Glutamatergic neuron (in vitro differentiated cells): Measurements from ENCODE around the gene MAGEA1. TPM values are rescaled to one million over a fixed set of nuclear protein-coding genes. Genes with fewer than 3 reads are reported as not detected.
"Not testable (repeated sequence)": the region's sequence is repeated elsewhere in the genome, so short reads cannot be mapped to it uniquely, and the experiment has no call there.

ENCODE experiments used
- DNase-seq: peaks from one replicate; pipeline ENCODE4 v3.0.0; 2022
- H3K27ac Mint-ChIP-seq: one replicate; pipeline ENCODE4 v1.8.0; 2020; ENCODE audit warnings: mild to moderate bottlenecking, mixed read lengths, inconsistent platforms; ENCODE audit not compliant: unreplicated experiment
- H3K27me3 Mint-ChIP-seq: one replicate; pipeline ENCODE4 v1.8.0; 2020; ENCODE audit warnings: mild to moderate bottlenecking, moderate library complexity, mixed read lengths, inconsistent platforms; ENCODE audit not compliant: unreplicated experiment
- H3K36me3 Mint-ChIP-seq: one replicate; pipeline ENCODE4 v1.8.0; 2020; ENCODE audit warnings: mild to moderate bottlenecking, mixed read lengths, inconsistent platforms; ENCODE audit not compliant: unreplicated experiment
- H3K4me1 Mint-ChIP-seq: one replicate; pipeline ENCODE4 v1.8.0; 2020; ENCODE audit warnings: mild to moderate bottlenecking, low read depth, mixed read lengths, inconsistent platforms; ENCODE audit not compliant: unreplicated experiment
- H3K4me3 Mint-ChIP-seq: one replicate; pipeline ENCODE4 v1.8.0; 2020; ENCODE audit warnings: mild to moderate bottlenecking, mixed read lengths, inconsistent platforms; ENCODE audit not compliant: unreplicated experiment
- H3K9me3 Mint-ChIP-seq: one replicate; pipeline ENCODE4 v1.8.0; 2020; ENCODE audit warnings: mild to moderate bottlenecking, moderate library complexity, mixed read lengths, inconsistent platforms; ENCODE audit not compliant: unreplicated experiment
- long read RNA-seq: library from polyadenylated mRNA; unstranded; transcript quantifications from one replicate; pipeline ENCODE4 v2.0.0, GENCODE V29; 2020; ENCODE audit not compliant: unreplicated experiment
- total RNA-seq: library from RNA; stranded (reverse); fragmentation: NEBNext Ultra II Directional; extraction: Animal tissue kit (Norgen Biotek cat#: 25700); gene quantifications from one replicate; pipeline ENCODE4 v1.2.1, GENCODE V29; 2021; ENCODE audit not compliant: unreplicated experiment
- TF ChIP-seq, protein P1 (sequence below): fragments of 200-600 bp; sonication (generic); IDR thresholded peaks from one replicate; pipeline ENCODE4 v1.5.0; 2021; ENCODE audit not compliant: partially characterized antibody, unreplicated experiment

The MAGEA1 gene, protein sequence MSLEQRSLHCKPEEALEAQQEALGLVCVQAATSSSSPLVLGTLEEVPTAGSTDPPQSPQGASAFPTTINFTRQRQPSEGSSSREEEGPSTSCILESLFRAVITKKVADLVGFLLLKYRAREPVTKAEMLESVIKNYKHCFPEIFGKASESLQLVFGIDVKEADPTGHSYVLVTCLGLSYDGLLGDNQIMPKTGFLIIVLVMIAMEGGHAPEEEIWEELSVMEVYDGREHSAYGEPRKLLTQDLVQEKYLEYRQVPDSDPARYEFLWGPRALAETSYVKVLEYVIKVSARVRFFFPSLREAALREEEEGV
- total RNA-seq = not detected
- long read RNA-seq = 0 reads

DNA sequence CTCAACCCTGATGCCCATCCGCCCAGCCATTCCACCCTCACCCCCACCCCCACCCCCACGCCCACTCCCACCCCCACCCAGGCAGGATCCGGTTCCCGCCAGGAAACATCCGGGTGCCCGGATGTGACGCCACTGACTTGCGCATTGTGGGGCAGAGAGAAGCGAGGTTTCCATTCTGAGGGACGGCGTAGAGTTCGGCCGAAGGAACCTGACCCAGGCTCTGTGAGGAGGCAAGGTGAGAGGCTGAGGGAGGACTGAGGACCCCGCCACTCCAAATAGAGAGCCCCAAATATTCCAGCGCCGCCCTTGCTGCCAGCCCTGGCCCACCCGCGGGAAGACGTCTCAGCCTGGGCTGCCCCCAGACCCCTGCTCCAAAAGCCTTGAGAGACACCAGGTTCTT lies at the start of gene MAGEA1:
Gene MAGEA1 (plus strand): TSS at position 154 of the 400 bp plus-strand sequence. CDS start 3,106 bp downstream, outside the sequence.
- no peak for DNase-seq
- Mint-ChIP-seq H3K27ac (no peak within 1 kb of the TSS), H3K9me3 (no peaks in the 10 kb centered on the region), H3K27me3 (no peaks in the 10 kb centered on the region), H3K36me3 (no peaks in the 10 kb centered on the region), H3K4me1 (no peaks in the 10 kb centered on the region), H3K4me3 (no peak within 1 kb of the TSS)
- TF ChIP-seq, protein P1, sequence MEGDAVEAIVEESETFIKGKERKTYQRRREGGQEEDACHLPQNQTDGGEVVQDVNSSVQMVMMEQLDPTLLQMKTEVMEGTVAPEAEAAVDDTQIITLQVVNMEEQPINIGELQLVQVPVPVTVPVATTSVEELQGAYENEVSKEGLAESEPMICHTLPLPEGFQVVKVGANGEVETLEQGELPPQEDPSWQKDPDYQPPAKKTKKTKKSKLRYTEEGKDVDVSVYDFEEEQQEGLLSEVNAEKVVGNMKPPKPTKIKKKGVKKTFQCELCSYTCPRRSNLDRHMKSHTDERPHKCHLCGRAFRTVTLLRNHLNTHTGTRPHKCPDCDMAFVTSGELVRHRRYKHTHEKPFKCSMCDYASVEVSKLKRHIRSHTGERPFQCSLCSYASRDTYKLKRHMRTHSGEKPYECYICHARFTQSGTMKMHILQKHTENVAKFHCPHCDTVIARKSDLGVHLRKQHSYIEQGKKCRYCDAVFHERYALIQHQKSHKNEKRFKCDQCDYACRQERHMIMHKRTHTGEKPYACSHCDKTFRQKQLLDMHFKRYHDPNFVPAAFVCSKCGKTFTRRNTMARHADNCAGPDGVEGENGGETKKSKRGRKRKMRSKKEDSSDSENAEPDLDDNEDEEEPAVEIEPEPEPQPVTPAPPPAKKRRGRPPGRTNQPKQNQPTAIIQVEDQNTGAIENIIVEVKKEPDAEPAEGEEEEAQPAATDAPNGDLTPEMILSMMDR = no peak

DNA sequence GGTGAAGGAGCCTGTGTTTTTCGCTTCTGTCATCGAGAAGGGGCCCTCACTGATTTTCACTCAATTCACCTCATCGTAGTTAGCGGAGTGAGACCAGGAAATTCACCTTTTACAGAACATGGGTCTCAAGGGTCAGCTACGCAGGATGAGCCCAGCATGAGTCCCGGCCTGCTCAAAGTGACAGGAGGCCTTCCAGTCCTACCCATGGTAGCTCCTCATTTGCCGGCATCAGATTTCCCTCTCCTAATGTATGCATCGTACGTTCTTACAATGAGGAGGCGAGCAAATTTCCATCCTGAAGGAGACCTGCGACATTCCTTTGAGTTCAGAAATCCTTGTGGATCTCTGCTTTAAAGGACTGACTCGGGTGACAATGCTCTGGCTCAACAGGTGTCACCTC lies 46.2 kb upstream of the MAGEA1 start:
- not testable (repeated sequence) for H3K4me3 Mint-ChIP-seq, H3K27ac Mint-ChIP-seq, H3K4me1 Mint-ChIP-seq, DNase-seq, H3K27me3 Mint-ChIP-seq, H3K36me3 Mint-ChIP-seq, H3K9me3 Mint-ChIP-seq

DNA sequence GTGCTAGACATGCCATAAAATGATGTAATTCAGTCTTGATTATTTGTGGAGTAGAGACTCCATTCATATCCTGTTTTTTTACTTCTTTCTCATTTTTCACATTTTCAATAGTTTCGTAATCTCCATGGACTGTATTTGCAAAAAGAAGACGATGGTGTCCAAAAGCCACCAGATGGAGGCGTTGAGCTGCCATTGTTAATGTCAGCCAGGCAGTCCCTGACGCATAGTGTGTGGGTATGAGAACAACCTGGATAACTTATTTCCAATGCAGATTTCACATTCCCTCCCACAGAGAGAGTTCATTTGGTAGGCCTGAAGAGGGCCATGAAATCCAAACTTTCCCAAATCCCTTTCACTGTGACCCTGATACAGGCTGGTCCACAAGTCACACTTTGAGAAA lies 40.0 kb upstream of the MAGEA1 start:
- H3K36me3 Mint-ChIP-seq, H3K9me3 Mint-ChIP-seq: not testable (repeated sequence)

DNA sequence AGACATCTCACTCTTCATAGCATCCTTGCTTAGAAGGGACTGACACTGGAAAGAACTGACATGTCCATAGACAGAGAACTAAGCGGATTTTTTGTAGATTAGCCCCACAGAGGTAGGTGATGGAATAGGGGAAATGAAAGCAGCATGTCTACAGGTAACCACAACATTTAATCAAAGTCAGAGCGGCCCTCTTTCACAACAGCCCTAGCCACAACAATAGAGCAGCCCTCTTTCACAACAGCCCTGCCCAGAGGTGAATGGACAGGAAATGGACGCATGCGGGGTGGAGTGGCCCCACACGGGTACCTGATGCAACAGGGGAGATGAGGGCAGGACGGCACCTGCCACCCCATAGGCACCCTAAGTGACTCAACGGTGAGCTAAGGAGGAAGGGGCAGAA lies 32.8 kb upstream of the MAGEA1 start:
- not testable (repeated sequence) for H3K9me3 Mint-ChIP-seq, H3K27ac Mint-ChIP-seq, H3K4me3 Mint-ChIP-seq, H3K36me3 Mint-ChIP-seq, H3K27me3 Mint-ChIP-seq, H3K4me1 Mint-ChIP-seq, DNase-seq

More for the DNA sequence above, 40.0 kb upstream of the MAGEA1 start:
- H3K27me3 Mint-ChIP-seq, DNase-seq, H3K4me3 Mint-ChIP-seq, H3K27ac Mint-ChIP-seq, H3K4me1 Mint-ChIP-seq: not testable (repeated sequence)

DNA sequence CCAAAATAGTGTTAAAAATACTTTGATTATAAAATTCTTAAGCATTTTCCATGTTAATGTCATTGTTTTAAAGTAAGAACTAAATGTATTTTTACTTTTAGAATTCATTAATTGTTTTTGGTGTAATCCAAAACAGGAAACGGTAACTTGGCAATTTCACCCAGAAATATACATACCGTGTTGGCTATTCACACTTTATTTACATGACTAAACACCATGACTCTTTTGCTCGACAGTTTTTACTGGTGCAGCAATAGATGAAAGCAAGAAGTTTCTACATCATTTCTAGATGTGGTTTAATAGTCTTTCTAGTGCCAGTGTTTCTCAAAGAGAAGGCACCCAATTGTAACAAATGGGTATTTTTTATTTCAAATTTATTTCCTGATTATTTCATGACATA lies 25.6 kb upstream of the MAGEA1 start:
- no peak overlapping the region for H3K27ac Mint-ChIP-seq
- no peaks in the 10 kb centered on the region for H3K4me1 Mint-ChIP-seq
- TF ChIP-seq, protein P1 = no peak
- no peak for DNase-seq
- H3K4me3 Mint-ChIP-seq = no peak overlapping the region
- H3K27me3 Mint-ChIP-seq = no peaks in the 10 kb centered on the region
- no peaks in the 10 kb centered on the region for H3K9me3 Mint-ChIP-seq
- no peaks in the 10 kb centered on the region for H3K36me3 Mint-ChIP-seq

DNA sequence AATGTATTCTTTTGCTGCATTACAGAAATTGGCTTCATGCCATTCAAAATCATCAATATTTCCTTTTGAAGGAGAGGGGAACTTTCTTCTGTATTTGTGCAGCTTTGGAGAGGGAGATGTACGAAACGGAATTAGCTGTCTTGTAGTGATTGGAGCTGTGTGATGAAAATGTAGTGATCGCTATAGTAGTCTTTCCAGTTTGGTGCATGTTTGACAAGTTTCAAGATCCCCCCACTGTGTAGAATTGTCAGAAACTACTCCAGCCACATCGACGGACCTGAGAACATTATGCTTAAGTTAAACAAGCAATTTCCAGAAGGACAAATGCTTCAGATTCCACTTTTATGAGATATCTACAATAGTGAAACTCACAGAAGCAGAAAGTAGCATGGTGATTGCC lies 21.6 kb upstream of the MAGEA1 start:
- Mint-ChIP-seq H3K36me3 (no peaks in the 10 kb centered on the region), H3K4me1 (no peaks in the 10 kb centered on the region), H3K27me3 (no peaks in the 10 kb centered on the region), H3K9me3 (no peaks in the 10 kb centered on the region), H3K4me3 (no peak overlapping the region), H3K27ac (no peak overlapping the region)
- TF ChIP-seq, protein P1 = no peak
- no peak for DNase-seq
